ENCODE results near the gene NUBP2. TPM values are rescaled to one million over a fixed set of nuclear protein-coding genes. Genes with fewer than 3 reads are reported as not detected.

Gene NUBP2
- total RNA-seq, 2 donors from 2014 or later, result 61.1 to 61.5 TPM

- H3K36me3 Mint-ChIP-seq (ENCODE audit: low read depth), result peaks cover 6% of the 10 kb centered on the region
- H3K27ac Mint-ChIP-seq, result peak within 1 kb of the TSS; percentile 96
- H3K9me3 ChIP-seq (ENCODE audit: control insufficient read depth, low read length), result no peaks in the 10 kb centered on the region
- DNase-seq, result peak; percentile 89
- peak within 1 kb of the TSS; percentile 90 for H3K4me3 ChIP-seq (ENCODE audit: low read length)
- H3K4me1 ChIP-seq (ENCODE audit: control insufficient read depth, insufficient read depth, low read length), result no peaks in the 10 kb centered on the region
- H3K27me3 ChIP-seq (ENCODE audit: control insufficient read depth, insufficient read depth, low read length, poor library complexity, severe bottlenecking), result no peaks in the 10 kb centered on the region
- H3K9me3 Mint-ChIP-seq, result no peaks in the 10 kb centered on the region
- peak within 1 kb of the TSS; percentile 72 for H3K9ac ChIP-seq (ENCODE audit: extremely low read depth, low read length, poor library complexity, severe bottlenecking)
- TF ChIP-seq CTCF (conservative IDR thresholded peaks at IDR 0.05), result no peak
- peaks cover 8% of the 10 kb centered on the region for H3K36me3 ChIP-seq (ENCODE audit: control insufficient read depth, insufficient read depth, low read length)
- H3K4me1 Mint-ChIP-seq, result peaks cover 3% of the 10 kb centered on the region
- WGBS, 2 experiments (ENCODE audit: insufficient coverage in 1 of 2, insufficient read length in 1 of 2), result 1 to 3% methylated on average over 35 to 78 of the region's 79 CpGs
- H3K4me3 Mint-ChIP-seq, result peak within 1 kb of the TSS; percentile 93
- no peaks in the 10 kb centered on the region for H3K27me3 Mint-ChIP-seq (ENCODE audit: insufficient read depth)
- no peak within 1 kb of the TSS for H3K27ac ChIP-seq (ENCODE audit: low read depth, low read length)
These were observed 11.4 kb upstream of the NUBP2 start, which contains the start of gene NME3 for GRCh38 chr16:1771188-1771863. Gene NME3, minus strand, starts transcription at chr16:1771543. Its CDS starts 9 bp downstream, at chr16:1771534.

- H3K36me3 ChIP-seq (ENCODE audit: control insufficient read depth, insufficient read depth, low read length), result peaks cover 8% of the 10 kb centered on the region
- peaks cover 3% of the 10 kb centered on the region for H3K4me1 Mint-ChIP-seq
- WGBS, 2 experiments (ENCODE audit: insufficient coverage in 1 of 2, insufficient read length in 1 of 2), result 10 to 11% methylated on average over 16 to 22 of the region's 22 CpGs
- H3K4me1 ChIP-seq (ENCODE audit: control insufficient read depth, insufficient read depth, low read length), result no peaks in the 10 kb centered on the region
- peak overlapping the region; percentile 72 for H3K9ac ChIP-seq (ENCODE audit: extremely low read depth, low read length, poor library complexity, severe bottlenecking)
- H3K36me3 Mint-ChIP-seq (ENCODE audit: low read depth), result peaks cover 11% of the 10 kb centered on the region
- H3K4me3 Mint-ChIP-seq, result peak overlapping the region; percentile 93
- no peaks in the 10 kb centered on the region for H3K9me3 Mint-ChIP-seq
- no peak overlapping the region for H3K27ac ChIP-seq (ENCODE audit: low read depth, low read length)
- no peaks in the 10 kb centered on the region for H3K27me3 ChIP-seq (ENCODE audit: control insufficient read depth, insufficient read depth, low read length, poor library complexity, severe bottlenecking)
- H3K27ac Mint-ChIP-seq, result peak overlapping the region; percentile 96
- peak overlapping the region; percentile 90 for H3K4me3 ChIP-seq (ENCODE audit: low read length)
- no peaks in the 10 kb centered on the region for H3K9me3 ChIP-seq (ENCODE audit: control insufficient read depth, low read length)
- H3K27me3 Mint-ChIP-seq (ENCODE audit: insufficient read depth), result no peaks in the 10 kb centered on the region
- DNase-seq, result peak; percentile 75
- TF ChIP-seq CTCF (conservative IDR thresholded peaks at IDR 0.05), result no peak
These were observed 10.8 kb upstream of the NUBP2 start for GRCh38 chr16:1771864-1772361.

- Histone ChIP-seq H3K4me1 (ENCODE audit: control insufficient read depth, insufficient read depth, low read length) (no peaks in the 10 kb centered on the region), H3K27me3 (ENCODE audit: control insufficient read depth, insufficient read depth, low read length, poor library complexity, severe bottlenecking) (no peaks in the 10 kb centered on the region), H3K4me3 (ENCODE audit: low read length) (peak within 1 kb of the TSS; percentile 90), H3K9me3 (ENCODE audit: control insufficient read depth, low read length) (no peaks in the 10 kb centered on the region), H3K27ac (ENCODE audit: low read depth, low read length) (peak within 1 kb of the TSS; percentile 87), H3K36me3 (ENCODE audit: control insufficient read depth, insufficient read depth, low read length) (peaks cover 8% of the 10 kb centered on the region), H3K9ac (ENCODE audit: extremely low read depth, low read length, poor library complexity, severe bottlenecking) (peak within 1 kb of the TSS; percentile 72)
- Mint-ChIP-seq H3K4me3 (peak within 1 kb of the TSS; percentile 93), H3K27me3 (ENCODE audit: insufficient read depth) (no peaks in the 10 kb centered on the region), H3K9me3 (no peaks in the 10 kb centered on the region), H3K36me3 (ENCODE audit: low read depth) (peaks cover 9% of the 10 kb centered on the region), H3K4me1 (peaks cover 3% of the 10 kb centered on the region), H3K27ac (peak within 1 kb of the TSS; percentile 96)
- WGBS, 2 experiments (ENCODE audit: insufficient coverage in 1 of 2, insufficient read length in 1 of 2), result 1% methylated on average over 33 to 53 of the region's 53 CpGs
- no peak for DNase-seq
- no peak for TF ChIP-seq CTCF (conservative IDR thresholded peaks at IDR 0.05)
These were observed 10.3 kb upstream of the NUBP2 start, which contains the start of gene EME2 for GRCh38 chr16:1772362-1772907. Gene EME2, plus strand, starts transcription at chr16:1772810. Its CDS starts 418 bp downstream, at chr16:1773228.
